BE2C (cell line): ENCODE measurements around the gene ATAD2B.

Experiments used
- DNase-seq: peaks from one replicate; pipeline ENCODE4 v3.0.0-alpha.2; 2020
- H3K27me3 ChIP-seq: fragments of 250-450 bp; sonication (Bioruptor Pico); 2 replicates; pipeline ENCODE4 v1.5.1; 2020; ENCODE audit warnings: mild to moderate bottlenecking
- H3K36me3 ChIP-seq: fragments of 250-450 bp; sonication (Bioruptor Pico); 2 replicates; pipeline ENCODE4 v1.5.1; 2020; ENCODE audit warnings: mild to moderate bottlenecking
- H3K4me1 ChIP-seq: fragments of 250-450 bp; sonication (Bioruptor Pico); 2 replicates; pipeline ENCODE4 v1.5.1; 2020
- H3K4me3 ChIP-seq: 2 replicates; pipeline ENCODE4 v1.5.1; 2011; ENCODE audit warnings: low read depth, low read length
- H3K9me3 ChIP-seq: fragments of 250-450 bp; sonication (Bioruptor Pico); 2 replicates; pipeline ENCODE4 v1.5.1; 2020
- CTCF ChIP-seq: IDR thresholded peaks from 2 replicates; pipeline ENCODE4 v1.5.1; 2012; ENCODE audit warnings: mild to moderate bottlenecking, low read depth, low read length

ATAD2B gene

DNA sequence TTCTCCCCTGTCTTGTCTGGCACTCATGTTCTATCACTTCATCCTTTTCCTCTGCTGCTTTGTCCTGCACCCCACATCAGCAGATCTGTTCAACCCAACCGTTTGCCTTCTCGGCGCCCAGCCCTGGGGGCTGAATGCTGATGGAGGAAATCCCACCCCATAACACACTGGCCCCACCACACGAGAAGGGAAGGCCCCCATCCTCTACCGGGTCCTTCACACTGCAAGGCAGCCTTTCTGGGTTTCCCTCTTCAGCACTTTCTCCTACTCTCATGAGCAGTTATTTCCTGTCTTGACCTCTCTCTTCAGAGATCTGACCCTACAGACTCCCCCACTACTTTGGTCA, 227.4 kb downstream of the ATAD2B start:
- DNase-seq = no peak
- Histone ChIP-seq H3K9me3 (no peaks in the 10 kb centered on the region), H3K4me1 (peaks cover 20% of the 10 kb centered on the region), H3K36me3 (peaks cover 12% of the 10 kb centered on the region), H3K4me3 (no peak overlapping the region), H3K27me3 (no peaks in the 10 kb centered on the region)
- no peak for TF ChIP-seq CTCF

GRCh38 chr2:23698721-23699579, 228.0 kb downstream of the ATAD2B start:
- H3K9me3 ChIP-seq = no peaks in the 10 kb centered on the region
- peaks cover 20% of the 10 kb centered on the region for H3K4me1 ChIP-seq
- no peak overlapping the region for H3K4me3 ChIP-seq
- no peaks in the 10 kb centered on the region for H3K27me3 ChIP-seq
- peak; percentile 76 for DNase-seq
- TF ChIP-seq CTCF = no peak
- H3K36me3 ChIP-seq = peaks cover 12% of the 10 kb centered on the region
